DND-41 (cell line): ENCODE results near the gene EFCAB3.
"Not testable (repeated sequence)": the region's sequence is repeated elsewhere in the genome, so short reads cannot be mapped to it uniquely, and the experiment has no call there.

Source experiments
- CTCF ChIP-seq: IDR thresholded peaks from 2 replicates; pipeline ENCODE4 v1.5.1; 2012; ENCODE audit warnings: borderline replicate concordance, low read length, moderate library complexity, mild to moderate bottlenecking; ENCODE audit not compliant: poor library complexity, severe bottlenecking; ENCODE audit errors: extremely low read depth
- EZH2 ChIP-seq: IDR thresholded peaks from 3 replicates; pipeline ENCODE4 v1.6.1; 2012; ENCODE audit warnings: borderline replicate concordance, low read depth, mild to moderate bottlenecking, moderate library complexity, low read length, inconsistent platforms; ENCODE audit not compliant: severe bottlenecking

- not testable (repeated sequence) for TF ChIP-seq CTCF, EZH2
These were observed 32.7 kb downstream of the EFCAB3 start for GRCh38 chr17:62413090-62413489.
